ENCODE measurements around the gene DUSP1.

DUSP1 gene

GRCh38 chr5:172753101-172753500, 17.9 kb downstream of the DUSP1 start:
- no peak overlapping the region for H3K4me3 ChIP-seq (ENCODE audit: low read depth, low read length)
- no peak for DNase-seq (ENCODE audit: low read depth)
- TF ChIP-seq CTCF (IDR thresholded peaks at IDR 0.05; ENCODE audit: control insufficient read depth, extremely low read depth, insufficient read depth), result no peak

- TF ChIP-seq CTCF (IDR thresholded peaks at IDR 0.05; ENCODE audit: control insufficient read depth, extremely low read depth, insufficient read depth), result no peak
- no peak for DNase-seq (ENCODE audit: low read depth)
- no peak overlapping the region for H3K4me3 ChIP-seq (ENCODE audit: low read depth, low read length)
These were observed 19.1 kb downstream of the DUSP1 start for GRCh38 chr5:172751761-172752510.

GRCh38 chr5:172749881-172750633, 20.9 kb downstream of the DUSP1 start:
- H3K4me3 ChIP-seq (ENCODE audit: low read depth, low read length), result no peak overlapping the region
- DNase-seq (ENCODE audit: low read depth), result no peak
- TF ChIP-seq CTCF (IDR thresholded peaks at IDR 0.05; ENCODE audit: control insufficient read depth, extremely low read depth, insufficient read depth), result no peak

GRCh38 chr5:172749076-172749475, 21.9 kb downstream of the DUSP1 start:
- H3K4me3 ChIP-seq (ENCODE audit: low read depth, low read length), result no peak overlapping the region
- no peak for DNase-seq (ENCODE audit: low read depth)
- TF ChIP-seq CTCF (IDR thresholded peaks at IDR 0.05; ENCODE audit: control insufficient read depth, extremely low read depth, insufficient read depth), result no peak

- no peak for TF ChIP-seq CTCF (IDR thresholded peaks at IDR 0.05; ENCODE audit: control insufficient read depth, extremely low read depth, insufficient read depth)
- H3K4me3 ChIP-seq (ENCODE audit: low read depth, low read length), result no peak overlapping the region
- no peak for DNase-seq (ENCODE audit: low read depth)
These were observed 22.6 kb downstream of the DUSP1 start for GRCh38 chr5:172748341-172748843.

GRCh38 chr5:172747471-172747870, 23.5 kb downstream of the DUSP1 start:
- TF ChIP-seq CTCF (IDR thresholded peaks at IDR 0.05; ENCODE audit: control insufficient read depth, extremely low read depth, insufficient read depth), result no peak
- H3K4me3 ChIP-seq (ENCODE audit: low read depth, low read length), result no peak overlapping the region
- DNase-seq (ENCODE audit: low read depth), result no peak

Data from LNCaP clone FGC (cell line).